Neural progenitor cell (in vitro differentiated cells): ENCODE data around the gene NGF. TPM values are rescaled to one million over a fixed set of nuclear protein-coding genes. Genes with fewer than 3 reads are reported as not detected.

Experiments
- DNase-seq: peaks from one replicate; pipeline ENCODE4 v3.0.0-alpha.2; 2016; ENCODE audit warnings: low spot score
- H2AFZ ChIP-seq: fragments of 200-600 bp; sonication (generic); replicated peaks from 2 replicates; pipeline ENCODE4 v1.6.1; 2016; ENCODE audit warnings: antibody characterized with exemption
- H3F3A ChIP-seq: fragments of 200-600 bp; sonication (generic); 2 replicates; pipeline ENCODE4 v1.6.1; 2016; ENCODE audit warnings: antibody characterized with exemption, low read depth
- H3K27ac ChIP-seq: fragments of 200-600 bp; sonication (generic); 2 replicates; pipeline ENCODE4 v1.5.1; 2016; ENCODE audit warnings: mild to moderate bottlenecking
- H3K27me3 ChIP-seq: fragments of 200-600 bp; sonication (generic); 2 replicates; pipeline ENCODE4 v1.6.1; 2016; ENCODE audit warnings: mild to moderate bottlenecking, moderate library complexity
- H3K36me3 ChIP-seq: fragments of 200-600 bp; sonication (generic); 2 replicates; pipeline ENCODE4 v1.5.1; 2016
- H3K4me1 ChIP-seq: fragments of 200-600 bp; sonication (generic); 2 replicates; pipeline ENCODE4 v1.6.1; 2016; ENCODE audit warnings: mixed run types
- H3K4me2 ChIP-seq: fragments of 200-600 bp; sonication (generic); 2 replicates; pipeline ENCODE4 v1.6.1; 2016
- H3K4me3 ChIP-seq: fragments of 200-600 bp; sonication (generic); 2 replicates; pipeline ENCODE4 v1.5.1; 2016
- H3K79me2 ChIP-seq: fragments of 200-600 bp; sonication (generic); 2 replicates; pipeline ENCODE4 v1.6.1; 2016; ENCODE audit warnings: low read depth
- H3K9ac ChIP-seq: fragments of 200-600 bp; sonication (generic); 2 replicates; pipeline ENCODE4 v1.6.1; 2016
- H3K9me3 ChIP-seq: fragments of 200-600 bp; sonication (generic); 2 replicates; pipeline ENCODE4 v1.5.1; 2016; ENCODE audit warnings: low read depth
- H4K20me1 ChIP-seq: fragments of 200-600 bp; sonication (generic); 2 replicates; pipeline ENCODE4 v1.6.1; 2016; ENCODE audit warnings: low read depth
- H3K27ac Mint-ChIP-seq: 3 replicates; pipeline ENCODE4 v1.8.0; 2021; ENCODE audit warnings: mixed read lengths
- H3K27me3 Mint-ChIP-seq: 2 replicates; pipeline ENCODE4 v1.8.0; 2022; ENCODE audit warnings: low read depth, mild to moderate bottlenecking, inconsistent platforms, moderate library complexity, mixed read lengths; ENCODE audit not compliant: insufficient read depth
- H3K36me3 Mint-ChIP-seq: 3 replicates; pipeline ENCODE4 v1.8.0; 2021; ENCODE audit warnings: mixed read lengths
- H3K4me1 Mint-ChIP-seq: 3 replicates; pipeline ENCODE4 v1.8.0; 2021; ENCODE audit warnings: mixed read lengths
- H3K4me3 Mint-ChIP-seq: 3 replicates; pipeline ENCODE4 v1.8.0; 2021; ENCODE audit warnings: mild to moderate bottlenecking, moderate library complexity, mixed read lengths
- H3K9me3 Mint-ChIP-seq: 3 replicates; pipeline ENCODE4 v1.8.0; 2020; ENCODE audit warnings: mixed read lengths
- CTCF ChIP-seq: fragments of 200-600 bp; sonication (generic); IDR thresholded peaks from 2 replicates; pipeline ENCODE4 v1.5.1; 2017; ENCODE audit warnings: antibody characterized with exemption, mild to moderate bottlenecking
- EZH2 ChIP-seq: fragments of 200-600 bp; sonication (generic); IDR thresholded peaks from 2 replicates; pipeline ENCODE4 v1.6.1; 2017; ENCODE audit warnings: antibody characterized with exemption, mild to moderate bottlenecking, moderate library complexity
- EZH2phosphoT487 ChIP-seq: fragments of 200-600 bp; sonication (generic); IDR thresholded peaks from 2 replicates; pipeline ENCODE4 v1.6.1; 2017; ENCODE audit warnings: antibody characterized with exemption
- total RNA-seq: library from RNA; depleted of rRNA; stranded (reverse); fragments of >200 nt; gene quantifications from 2 replicates; pipeline ENCODE4 v1.2.3, GENCODE V29; 2015; ENCODE audit warnings: low replicate concordance

Gene NGF
- total RNA-seq, 1 donor from 2014 or later: not detected

- Mint-ChIP-seq H3K4me1 (peaks cover 8% of the 10 kb centered on the region), H3K36me3 (no peaks in the 10 kb centered on the region), H3K27ac (no peak overlapping the region), H3K4me3 (no peak overlapping the region), H3K9me3 (no peaks in the 10 kb centered on the region), H3K27me3 (no peaks in the 10 kb centered on the region)
- Histone ChIP-seq H3K9ac (no peak overlapping the region), H4K20me1 (no peaks in the 10 kb centered on the region), H3K9me3 (no peaks in the 10 kb centered on the region), H3K79me2 (no peaks in the 10 kb centered on the region), H3K4me2 (no peak overlapping the region), H3K27ac (no peak overlapping the region), H2AFZ (no peak overlapping the region), H3K4me3 (no peak overlapping the region), H3F3A (no peaks in the 10 kb centered on the region), H3K36me3 (no peaks in the 10 kb centered on the region), H3K4me1 (no peaks in the 10 kb centered on the region), H3K27me3 (no peaks in the 10 kb centered on the region)
- DNase-seq: no peak
- no peak for TF ChIP-seq EZH2phosphoT487
- no peak for TF ChIP-seq EZH2
- TF ChIP-seq CTCF: no peak
Measured at GRCh38 chr1:115319706-115320105, 18.3 kb downstream of the NGF start.

GRCh38 chr1:115317101-115318012 is 20.7 kb downstream of the NGF start:
- Histone ChIP-seq H3K79me2 (no peaks in the 10 kb centered on the region), H3F3A (no peaks in the 10 kb centered on the region), H3K27ac (no peak overlapping the region), H2AFZ (no peak overlapping the region), H3K4me2 (no peak overlapping the region), H3K9ac (no peak overlapping the region), H3K4me1 (no peaks in the 10 kb centered on the region), H3K36me3 (no peaks in the 10 kb centered on the region), H4K20me1 (no peaks in the 10 kb centered on the region), H3K27me3 (no peaks in the 10 kb centered on the region), H3K4me3 (no peak overlapping the region), H3K9me3 (no peaks in the 10 kb centered on the region)
- Mint-ChIP-seq H3K4me1 (peaks cover 5% of the 10 kb centered on the region), H3K36me3 (no peaks in the 10 kb centered on the region), H3K9me3 (no peaks in the 10 kb centered on the region), H3K27me3 (no peaks in the 10 kb centered on the region), H3K27ac (no peak overlapping the region), H3K4me3 (no peak overlapping the region)
- no peak for TF ChIP-seq CTCF
- no peak for TF ChIP-seq EZH2
- TF ChIP-seq EZH2phosphoT487: no peak
- no peak for DNase-seq

- Histone ChIP-seq H3K27ac (no peak overlapping the region), H3F3A (no peaks in the 10 kb centered on the region), H3K9ac (no peak overlapping the region), H3K4me2 (no peak overlapping the region), H3K79me2 (no peaks in the 10 kb centered on the region), H3K4me3 (no peak overlapping the region), H4K20me1 (no peaks in the 10 kb centered on the region), H3K36me3 (no peaks in the 10 kb centered on the region), H2AFZ (no peak overlapping the region), H3K4me1 (no peaks in the 10 kb centered on the region), H3K9me3 (no peaks in the 10 kb centered on the region), H3K27me3 (no peaks in the 10 kb centered on the region)
- TF ChIP-seq EZH2 (no peak), CTCF (no peak), EZH2phosphoT487 (no peak)
- no peaks in the 10 kb centered on the region for H3K27me3 Mint-ChIP-seq
- H3K4me3 Mint-ChIP-seq: no peak overlapping the region
- H3K27ac Mint-ChIP-seq: no peak overlapping the region
- no peaks in the 10 kb centered on the region for H3K36me3 Mint-ChIP-seq
- peaks cover 5% of the 10 kb centered on the region for H3K4me1 Mint-ChIP-seq
- H3K9me3 Mint-ChIP-seq: no peaks in the 10 kb centered on the region
- no peak for DNase-seq
Measured at GRCh38 chr1:115314765-115315164, 23.3 kb downstream of the NGF start.
